ENCODE results near the gene CLSTN3. TPM values are rescaled to one million over a fixed set of nuclear protein-coding genes. Genes with fewer than 3 reads are reported as not detected.

The CLSTN3 gene
- total and polyA plus RNA-seq, 2 experiments from 2014 or later = 5.0 to 46.9 TPM

DNA sequence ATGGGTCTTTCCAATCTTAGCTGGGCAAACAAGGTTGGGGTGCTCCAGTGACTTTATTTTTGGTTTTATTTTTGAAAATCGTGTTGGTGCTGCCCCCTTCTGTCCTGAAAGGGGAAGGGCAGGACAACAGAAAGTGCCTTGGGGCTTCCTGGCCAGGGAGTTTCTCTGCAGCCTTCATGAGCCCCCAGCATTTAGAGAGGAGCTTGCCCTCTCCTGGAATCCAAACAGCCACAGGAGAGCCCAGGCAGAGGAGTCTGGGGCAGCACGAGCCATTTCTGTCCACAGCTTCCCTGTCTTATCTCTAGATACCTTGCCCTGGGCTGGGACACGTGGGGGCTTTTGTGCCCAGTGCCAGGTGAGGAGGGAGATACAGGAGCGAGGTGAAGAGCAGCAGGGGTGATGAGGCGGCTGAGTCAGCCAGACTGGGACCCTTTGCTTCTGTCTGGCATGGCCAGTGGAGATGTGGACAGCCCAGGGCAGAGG lies 16.7 kb upstream of the CLSTN3 start:
- no peaks in the 10 kb centered on the region for H3K9me2 ChIP-seq (ENCODE audit: insufficient read depth)
- no peak overlapping the region for H3K4me3 Mint-ChIP-seq
- no peak overlapping the region for H3K4me2 ChIP-seq
- no peaks in the 10 kb centered on the region for H3K79me2 ChIP-seq (replicated peaks; ENCODE audit: insufficient read depth)
- H3K9me3 Mint-ChIP-seq = no peaks in the 10 kb centered on the region
- no peak overlapping the region for H3K4me3 ChIP-seq
- peaks cover 6% of the 10 kb centered on the region for H3K4me1 ChIP-seq (ENCODE audit: insufficient read depth)
- no peak overlapping the region for H3K27ac ChIP-seq (ENCODE audit: low read depth)
- ATAC-seq (peak; percentile 14; the same call in 2 of the 3 replicates), DNase-seq (ENCODE audit: low spot score) (peak; percentile 64)
- no peaks in the 10 kb centered on the region for H4K20me1 ChIP-seq (replicated peaks; ENCODE audit: insufficient read depth)
- H3K4me1 Mint-ChIP-seq = peaks cover 9% of the 10 kb centered on the region
- no peak for TF ChIP-seq STAT1 (IDR thresholded peaks at IDR 0.05; ENCODE audit: unreplicated experiment)
- TF ChIP-seq, protein P1, sequence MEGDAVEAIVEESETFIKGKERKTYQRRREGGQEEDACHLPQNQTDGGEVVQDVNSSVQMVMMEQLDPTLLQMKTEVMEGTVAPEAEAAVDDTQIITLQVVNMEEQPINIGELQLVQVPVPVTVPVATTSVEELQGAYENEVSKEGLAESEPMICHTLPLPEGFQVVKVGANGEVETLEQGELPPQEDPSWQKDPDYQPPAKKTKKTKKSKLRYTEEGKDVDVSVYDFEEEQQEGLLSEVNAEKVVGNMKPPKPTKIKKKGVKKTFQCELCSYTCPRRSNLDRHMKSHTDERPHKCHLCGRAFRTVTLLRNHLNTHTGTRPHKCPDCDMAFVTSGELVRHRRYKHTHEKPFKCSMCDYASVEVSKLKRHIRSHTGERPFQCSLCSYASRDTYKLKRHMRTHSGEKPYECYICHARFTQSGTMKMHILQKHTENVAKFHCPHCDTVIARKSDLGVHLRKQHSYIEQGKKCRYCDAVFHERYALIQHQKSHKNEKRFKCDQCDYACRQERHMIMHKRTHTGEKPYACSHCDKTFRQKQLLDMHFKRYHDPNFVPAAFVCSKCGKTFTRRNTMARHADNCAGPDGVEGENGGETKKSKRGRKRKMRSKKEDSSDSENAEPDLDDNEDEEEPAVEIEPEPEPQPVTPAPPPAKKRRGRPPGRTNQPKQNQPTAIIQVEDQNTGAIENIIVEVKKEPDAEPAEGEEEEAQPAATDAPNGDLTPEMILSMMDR (conservative IDR thresholded peaks at IDR 0.05; ENCODE audit: low read depth in 2 of 2) = peak; percentile 78 to 83
- no peak overlapping the region for H3K27ac Mint-ChIP-seq
- no peaks in the 10 kb centered on the region for H3F3A ChIP-seq (replicated peaks; ENCODE audit: low read depth)
- no peaks in the 10 kb centered on the region for H3K27me3 ChIP-seq (ENCODE audit: insufficient read depth)
- H3K36me3 ChIP-seq (ENCODE audit: insufficient read depth) = no peaks in the 10 kb centered on the region
- H2AFZ ChIP-seq = no peak overlapping the region
- no peaks in the 10 kb centered on the region for H3K36me3 Mint-ChIP-seq (ENCODE audit: low read depth)
- peaks cover 12% of the 10 kb centered on the region for H3K27me3 Mint-ChIP-seq (ENCODE audit: insufficient read depth, low read depth, poor library complexity)

DNA sequence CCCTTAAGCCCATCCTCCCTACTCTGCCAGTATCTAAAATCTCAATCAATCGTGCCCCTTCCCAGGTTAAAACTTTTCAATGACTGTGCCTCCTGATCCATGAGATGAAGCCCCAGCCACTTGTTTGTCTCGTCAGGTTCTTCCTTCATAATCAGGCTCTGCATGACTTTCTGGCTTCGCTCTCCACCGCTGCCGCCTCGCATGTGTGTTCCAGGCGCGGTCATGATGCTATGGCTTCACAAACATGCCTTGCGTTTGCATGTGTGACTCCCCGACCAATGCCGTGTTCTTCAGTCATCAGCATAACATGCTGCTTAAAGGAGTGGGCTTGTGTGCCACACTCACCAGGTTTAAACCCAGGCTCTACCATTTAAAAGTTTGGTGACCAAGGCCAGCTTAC lies 16.2 kb upstream of the CLSTN3 start:
- Mint-ChIP-seq H3K27me3 (ENCODE audit: insufficient read depth, low read depth, poor library complexity) (peaks cover 10% of the 10 kb centered on the region), H3K9me3 (no peaks in the 10 kb centered on the region), H3K4me1 (peaks cover 9% of the 10 kb centered on the region), H3K4me3 (no peak overlapping the region), H3K36me3 (ENCODE audit: low read depth) (no peaks in the 10 kb centered on the region), H3K27ac (no peak overlapping the region)
- ATAC-seq (no peak), DNase-seq (ENCODE audit: low spot score) (no peak)
- Histone ChIP-seq H2AFZ (no peak overlapping the region), H3K4me3 (no peak overlapping the region), H3K79me2 (replicated peaks; ENCODE audit: insufficient read depth) (no peaks in the 10 kb centered on the region), H3K27me3 (ENCODE audit: insufficient read depth) (no peaks in the 10 kb centered on the region), H3K36me3 (ENCODE audit: insufficient read depth) (no peaks in the 10 kb centered on the region), H3K9me2 (ENCODE audit: insufficient read depth) (no peaks in the 10 kb centered on the region), H3K4me2 (no peak overlapping the region), H3F3A (replicated peaks; ENCODE audit: low read depth) (no peaks in the 10 kb centered on the region), H3K4me1 (ENCODE audit: insufficient read depth) (peaks cover 6% of the 10 kb centered on the region), H4K20me1 (replicated peaks; ENCODE audit: insufficient read depth) (no peaks in the 10 kb centered on the region), H3K27ac (ENCODE audit: low read depth) (no peak overlapping the region)
- no peak for TF ChIP-seq CREB1 (CRISPR knock-in tag; IDR thresholded peaks at IDR 0.05; ENCODE audit: low read depth)
- no peak for TF ChIP-seq NANOG (IDR thresholded peaks at IDR 0.05; ENCODE audit: borderline replicate concordance)
- TF ChIP-seq STAT1 (IDR thresholded peaks at IDR 0.05; ENCODE audit: unreplicated experiment) = no peak
- TF ChIP-seq, protein P1 (conservative IDR thresholded peaks at IDR 0.05; ENCODE audit: low read depth in 2 of 2) = no peak
- TF ChIP-seq, protein P2, sequence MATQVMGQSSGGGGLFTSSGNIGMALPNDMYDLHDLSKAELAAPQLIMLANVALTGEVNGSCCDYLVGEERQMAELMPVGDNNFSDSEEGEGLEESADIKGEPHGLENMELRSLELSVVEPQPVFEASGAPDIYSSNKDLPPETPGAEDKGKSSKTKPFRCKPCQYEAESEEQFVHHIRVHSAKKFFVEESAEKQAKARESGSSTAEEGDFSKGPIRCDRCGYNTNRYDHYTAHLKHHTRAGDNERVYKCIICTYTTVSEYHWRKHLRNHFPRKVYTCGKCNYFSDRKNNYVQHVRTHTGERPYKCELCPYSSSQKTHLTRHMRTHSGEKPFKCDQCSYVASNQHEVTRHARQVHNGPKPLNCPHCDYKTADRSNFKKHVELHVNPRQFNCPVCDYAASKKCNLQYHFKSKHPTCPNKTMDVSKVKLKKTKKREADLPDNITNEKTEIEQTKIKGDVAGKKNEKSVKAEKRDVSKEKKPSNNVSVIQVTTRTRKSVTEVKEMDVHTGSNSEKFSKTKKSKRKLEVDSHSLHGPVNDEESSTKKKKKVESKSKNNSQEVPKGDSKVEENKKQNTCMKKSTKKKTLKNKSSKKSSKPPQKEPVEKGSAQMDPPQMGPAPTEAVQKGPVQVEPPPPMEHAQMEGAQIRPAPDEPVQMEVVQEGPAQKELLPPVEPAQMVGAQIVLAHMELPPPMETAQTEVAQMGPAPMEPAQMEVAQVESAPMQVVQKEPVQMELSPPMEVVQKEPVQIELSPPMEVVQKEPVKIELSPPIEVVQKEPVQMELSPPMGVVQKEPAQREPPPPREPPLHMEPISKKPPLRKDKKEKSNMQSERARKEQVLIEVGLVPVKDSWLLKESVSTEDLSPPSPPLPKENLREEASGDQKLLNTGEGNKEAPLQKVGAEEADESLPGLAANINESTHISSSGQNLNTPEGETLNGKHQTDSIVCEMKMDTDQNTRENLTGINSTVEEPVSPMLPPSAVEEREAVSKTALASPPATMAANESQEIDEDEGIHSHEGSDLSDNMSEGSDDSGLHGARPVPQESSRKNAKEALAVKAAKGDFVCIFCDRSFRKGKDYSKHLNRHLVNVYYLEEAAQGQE (IDR thresholded peaks at IDR 0.05; ENCODE audit: unreplicated experiment) = no peak
- TF ChIP-seq EZH2 (IDR thresholded peaks at IDR 0.05; ENCODE audit: low read depth, unreplicated experiment) = no peak
